CD8-positive, alpha-beta memory T cell (primary cell): ENCODE data around the gene FAM20B. TPM values are rescaled to one million over a fixed set of nuclear protein-coding genes. Genes with fewer than 3 reads are reported as not detected.
"Not testable (repeated sequence)": the region's sequence is repeated elsewhere in the genome, so short reads cannot be mapped to it uniquely, and the experiment has no call there.

Experiments used
- CTCF ChIA-PET: fragments of 350-600 bp; sonication (Branson Sonifier 250); formaldehyde crosslinking; loops from one replicate; lab custom pipeline; 2021; ENCODE audit warnings: antibody characterized with exemption; lab: Charles Lee
- POLR2A ChIA-PET: fragments of 350-600 bp; sonication (Branson Sonifier 250); formaldehyde crosslinking; loops from one replicate; lab custom pipeline; 2021; ENCODE audit warnings: antibody characterized with exemption; lab: Charles Lee
- DNase-seq, 5 donors: peaks; one replicate each; pipeline versions ENCODE4 v3.0.0 to v3.0.0-alpha.2; 2020 to 2022; ENCODE audit warnings: mixed read lengths in 1 of 5
- H3K27ac ChIP-seq: one replicate; pipeline ENCODE4 v1.7.0; 2013; ENCODE audit warnings: low read depth, mild to moderate bottlenecking, low read length, moderate library complexity
- H3K27me3 ChIP-seq: 2 replicates; pipeline ENCODE4 v1.7.0; 2013; ENCODE audit warnings: low read length, mild to moderate bottlenecking; ENCODE audit not compliant: insufficient read depth, poor library complexity, severe bottlenecking
- H3K36me3 ChIP-seq: 2 replicates; pipeline ENCODE4 v1.7.0; 2013; ENCODE audit warnings: mild to moderate bottlenecking, low read length, moderate library complexity; ENCODE audit not compliant: insufficient read depth
- H3K4me1 ChIP-seq: 2 replicates; pipeline ENCODE4 v1.7.0; 2013; ENCODE audit warnings: mild to moderate bottlenecking, low read length, moderate library complexity; ENCODE audit not compliant: insufficient read depth
- H3K4me3 ChIP-seq: 2 replicates; pipeline ENCODE4 v1.7.0; 2013; ENCODE audit warnings: mild to moderate bottlenecking, low read length
- H3K9me3 ChIP-seq: 2 replicates; pipeline ENCODE4 v1.7.0; 2013; ENCODE audit warnings: mild to moderate bottlenecking, low read length
- H3K27ac Mint-ChIP-seq, 8 donors: one replicate each; pipeline ENCODE4 v1.8.0; 2020 to 2021; ENCODE audit warnings: mixed read lengths in 8 of 8, mild to moderate bottlenecking in 6 of 8, inconsistent platforms in 3 of 8, moderate library complexity in 3 of 8
- H3K27me3 Mint-ChIP-seq, 2 donors: one replicate each; pipeline ENCODE4 v1.8.0; 2020 to 2021; ENCODE audit warnings: mixed read lengths in 2 of 2, mild to moderate bottlenecking in 1 of 2, moderate library complexity in 1 of 2
- H3K36me3 Mint-ChIP-seq, 3 donors: one replicate each; pipeline ENCODE4 v1.8.0; 2020 to 2021; ENCODE audit warnings: mixed read lengths in 3 of 3, inconsistent platforms in 1 of 3, mild to moderate bottlenecking in 1 of 3
- H3K4me1 Mint-ChIP-seq, 3 donors: one replicate each; pipeline ENCODE4 v1.8.0; 2020 to 2021; ENCODE audit warnings: mixed read lengths in 3 of 3, inconsistent platforms in 1 of 3, mild to moderate bottlenecking in 1 of 3
- H3K4me3 Mint-ChIP-seq, 7 donors: one replicate each; pipeline ENCODE4 v1.8.0; 2020 to 2021; ENCODE audit warnings: mixed read lengths in 7 of 7, mild to moderate bottlenecking in 6 of 7, moderate library complexity in 4 of 7, inconsistent platforms in 2 of 7
- H3K9me3 Mint-ChIP-seq, 5 donors: one replicate each; pipeline ENCODE4 v1.8.0; 2020 to 2022; ENCODE audit warnings: mixed read lengths in 5 of 5, mild to moderate bottlenecking in 3 of 5, moderate library complexity in 2 of 5, inconsistent platforms in 1 of 5
- polyA plus RNA-seq: library from polyadenylated mRNA; unstranded; fragments of 300-500 nt; fragmentation: Illumina TruSeq; gene quantifications from one replicate; pipeline ENCODE4 v1.2.3, GENCODE V29; 2021
- total RNA-seq, 2 experiments: library from RNA; stranded (reverse); gene quantifications; one replicate each; pipeline ENCODE4 v1.2.3, GENCODE V29; 2021

The FAM20B gene
- total RNA-seq (10 to 100 TPM; 39.2 to 41.5 TPM), polyA plus RNA-seq (11.4 TPM)

GRCh38 chr1:179025125-179025974 is at the start of gene FAM20B:
Gene FAM20B, plus strand, starts transcription at chr1:179025894. Its CDS starts 17,954 bp downstream, at chr1:179043848.
- Mint-ChIP-seq H3K9me3 (no peaks in the 10 kb centered on the region), H3K4me3 (peak within 1 kb of the TSS; percentile 88 to 95 (median 91)), H3K27me3 (peaks cover 0 to 5% of the 10 kb centered on the region in 2 donors), H3K36me3 (peaks cover 0 to 4% (median 0%) of the 10 kb centered on the region in 3 donors), H3K4me1 (peaks cover 40 to 48% (median 46%) of the 10 kb centered on the region in 3 donors), H3K27ac (peak within 1 kb of the TSS; percentile 81 to 96 (median 91))
- H3K27ac ChIP-seq, result peak within 1 kb of the TSS; percentile 85
- ChIA-PET POLR2A (interaction anchor here (0.6 kb wide), 1 partner anchor 340 kb away, joined by 4 read pairs; no protein-coding TSS in a partner anchor), CTCF (no interaction called here)
- no peaks in the 10 kb centered on the region for H3K9me3 ChIP-seq
- peaks cover 16% of the 10 kb centered on the region for H3K4me1 ChIP-seq
- peak within 1 kb of the TSS; percentile 73 for H3K4me3 ChIP-seq
- H3K27me3 ChIP-seq, result no peaks in the 10 kb centered on the region
- peak; percentile 85 to 92 (median 87) for DNase-seq
- no peaks in the 10 kb centered on the region for H3K36me3 ChIP-seq

GRCh38 chr1:178976541-178976940 is 49.2 kb upstream of the FAM20B start:
- H3K9me3 Mint-ChIP-seq, result peaks cover 13 to 36% (median 30%) of the 10 kb centered on the region in 5 donors
- H3K4me1 Mint-ChIP-seq, result peaks cover 7 to 16% (median 10%) of the 10 kb centered on the region in 3 donors
- peaks cover 14 to 25% of the 10 kb centered on the region in 2 donors for H3K27me3 Mint-ChIP-seq
- DNase-seq, result no peak
- no peaks in the 10 kb centered on the region for H3K36me3 ChIP-seq
- no peaks in the 10 kb centered on the region for H3K9me3 ChIP-seq
- H3K4me3 ChIP-seq, result no peak overlapping the region
- POLR2A ChIA-PET, result no interaction called here
- no peak overlapping the region for H3K4me3 Mint-ChIP-seq
- H3K27ac Mint-ChIP-seq, result no peak overlapping the region
- CTCF ChIA-PET, result no interaction called here
- H3K27ac ChIP-seq, result no peak overlapping the region
- no peaks in the 10 kb centered on the region for H3K27me3 ChIP-seq
- no peaks in the 10 kb centered on the region for H3K4me1 ChIP-seq
- H3K36me3 Mint-ChIP-seq, result peaks cover 0 to 26% (median 1%) of the 10 kb centered on the region in 3 donors

GRCh38 chr1:178986204-178986603 is 39.5 kb upstream of the FAM20B start:
- Histone ChIP-seq H3K27ac (no peak overlapping the region), H3K9me3 (no peaks in the 10 kb centered on the region), H3K27me3 (no peaks in the 10 kb centered on the region), H3K4me3 (no peak overlapping the region), H3K36me3 (no peaks in the 10 kb centered on the region), H3K4me1 (no peaks in the 10 kb centered on the region)
- DNase-seq, result no peak
- no peak overlapping the region for H3K4me3 Mint-ChIP-seq
- H3K36me3 Mint-ChIP-seq, result no peaks in the 10 kb centered on the region
- ChIA-PET CTCF (interaction anchor here (1.0 kb wide), 1 partner anchor 17 kb away, joined by 3 read pairs; no protein-coding TSS in a partner anchor), POLR2A (no interaction called here)
- peaks cover 0 to 5% (median 1%) of the 10 kb centered on the region in 3 donors for H3K4me1 Mint-ChIP-seq
- H3K9me3 Mint-ChIP-seq, result peaks cover 0 to 2% (median 0%) of the 10 kb centered on the region in 5 donors
- H3K27me3 Mint-ChIP-seq, result no peaks in the 10 kb centered on the region
- no peak overlapping the region for H3K27ac Mint-ChIP-seq

GRCh38 chr1:178988198-178988597 is 37.5 kb upstream of the FAM20B start:
- H3K27me3 ChIP-seq, result not testable (repeated sequence)

GRCh38 chr1:178993559-178993958 is 32.1 kb upstream of the FAM20B start:
- Histone ChIP-seq H3K4me3 (no peak overlapping the region), H3K4me1 (no peaks in the 10 kb centered on the region), H3K9me3 (no peaks in the 10 kb centered on the region), H3K36me3 (no peaks in the 10 kb centered on the region), H3K27me3 (no peaks in the 10 kb centered on the region), H3K27ac (no peak overlapping the region)
- Mint-ChIP-seq H3K27ac (no peak overlapping the region), H3K4me1 (no peaks in the 10 kb centered on the region), H3K27me3 (peaks cover 0 to 4% of the 10 kb centered on the region in 2 donors), H3K36me3 (peaks cover 0 to 9% (median 0%) of the 10 kb centered on the region in 3 donors), H3K4me3 (no peak overlapping the region), H3K9me3 (peaks cover 0 to 8% (median 2%) of the 10 kb centered on the region in 5 donors)
- ChIA-PET CTCF (interaction anchor here (1.1 kb wide), 1 partner anchor 9 kb away, joined by 3 read pairs; no protein-coding TSS in a partner anchor), POLR2A (no interaction called here)
- DNase-seq, result no peak

More at GRCh38 chr1:178988198-178988597, 37.5 kb upstream of the FAM20B start:
- DNase-seq, CTCF ChIA-PET, H3K27me3 Mint-ChIP-seq, H3K4me1 ChIP-seq, H3K36me3 Mint-ChIP-seq, H3K27ac ChIP-seq, H3K36me3 ChIP-seq, H3K4me1 Mint-ChIP-seq, H3K4me3 ChIP-seq, H3K9me3 ChIP-seq, H3K27ac Mint-ChIP-seq, H3K4me3 Mint-ChIP-seq, H3K9me3 Mint-ChIP-seq, POLR2A ChIA-PET: not testable (repeated sequence)

- Mint-ChIP-seq H3K36me3 (peaks cover 0 to 9% (median 0%) of the 10 kb centered on the region in 3 donors), H3K4me3 (no peak overlapping the region), H3K27me3 (peaks cover 0 to 4% of the 10 kb centered on the region in 2 donors), H3K9me3 (peaks cover 0 to 8% (median 2%) of the 10 kb centered on the region in 5 donors), H3K4me1 (peaks cover 0 to under 1% (median under 1%) of the 10 kb centered on the region in 3 donors), H3K27ac (no peak overlapping the region)
- POLR2A ChIA-PET, result no interaction called here
- no peak overlapping the region for H3K27ac ChIP-seq
- no peaks in the 10 kb centered on the region for H3K9me3 ChIP-seq
- H3K27me3 ChIP-seq, result no peaks in the 10 kb centered on the region
- no peaks in the 10 kb centered on the region for H3K36me3 ChIP-seq
- DNase-seq, result no peak
- H3K4me3 ChIP-seq, result no peak overlapping the region
- CTCF ChIA-PET, result interaction anchor here (1.2 kb wide), 1 partner anchor 25 kb away, joined by 3 read pairs; no protein-coding TSS in a partner anchor
- H3K4me1 ChIP-seq, result no peaks in the 10 kb centered on the region
Measured at GRCh38 chr1:178997428-178997827, 28.3 kb upstream of the FAM20B start.

- no peak overlapping the region for H3K27ac Mint-ChIP-seq
Measured at GRCh38 chr1:178998295-178998694, 27.4 kb upstream of the FAM20B start.

GRCh38 chr1:178999061-178999460 is 26.6 kb upstream of the FAM20B start:
- Mint-ChIP-seq H3K4me3 (no peak overlapping the region), H3K36me3 (peaks cover 0 to 9% (median 0%) of the 10 kb centered on the region in 3 donors), H3K27ac (no peak overlapping the region), H3K9me3 (peaks cover 0 to 8% (median 2%) of the 10 kb centered on the region in 5 donors), H3K4me1 (peaks cover 15 to 17% (median 17%) of the 10 kb centered on the region in 3 donors), H3K27me3 (peaks cover 0 to 5% of the 10 kb centered on the region in 2 donors)
- Histone ChIP-seq H3K27me3 (no peaks in the 10 kb centered on the region), H3K27ac (no peak overlapping the region), H3K9me3 (no peaks in the 10 kb centered on the region), H3K36me3 (no peaks in the 10 kb centered on the region), H3K4me1 (peaks cover 15% of the 10 kb centered on the region), H3K4me3 (no peak overlapping the region)
- DNase-seq, result no peak
- ChIA-PET CTCF (no interaction called here), POLR2A (no interaction called here)

More at GRCh38 chr1:178998295-178998694, 27.4 kb upstream of the FAM20B start:
- peaks cover 0 to 4% of the 10 kb centered on the region in 2 donors for H3K27me3 Mint-ChIP-seq
- ChIA-PET CTCF (no interaction called here), POLR2A (no interaction called here)
- H3K36me3 ChIP-seq, result no peaks in the 10 kb centered on the region
- no peak overlapping the region for H3K4me3 Mint-ChIP-seq
- peaks cover 0 to 9% (median 0%) of the 10 kb centered on the region in 3 donors for H3K36me3 Mint-ChIP-seq
- H3K27ac ChIP-seq, result no peak overlapping the region
- DNase-seq, result no peak
- no peaks in the 10 kb centered on the region for H3K27me3 ChIP-seq
- no peaks in the 10 kb centered on the region for H3K9me3 ChIP-seq
- no peak overlapping the region for H3K4me3 ChIP-seq
- peaks cover 7% of the 10 kb centered on the region for H3K4me1 ChIP-seq
- peaks cover 8 to 9% (median 9%) of the 10 kb centered on the region in 3 donors for H3K4me1 Mint-ChIP-seq
- H3K9me3 Mint-ChIP-seq, result peaks cover 0 to 8% (median 2%) of the 10 kb centered on the region in 5 donors
